ACC112 (cell line): Measurements from ENCODE around the gene MATK.
"Not testable (repeated sequence)": the region's sequence is repeated elsewhere in the genome, so short reads cannot be mapped to it uniquely, and the experiment has no call there.

Experiments
- H2AFZ ChIP-seq: fragments of 200-600 bp; sonication (generic); one replicate; pipeline ENCODE4 v1.6.0; 2017; ENCODE audit warnings: antibody characterized with exemption, low read length; ENCODE audit not compliant: unreplicated experiment
- H3K27ac ChIP-seq: fragments of 200-600 bp; sonication (generic); 2 replicates; pipeline ENCODE4 v1.5.1; 2014; ENCODE audit warnings: low read depth, mild to moderate bottlenecking, antibody characterized with exemption, low read length, moderate library complexity
- H3K27me3 ChIP-seq: fragments of 200-600 bp; sonication (generic); 2 replicates; pipeline ENCODE4 v1.6.1; 2014; ENCODE audit warnings: mild to moderate bottlenecking, antibody characterized with exemption, low read length, moderate library complexity, mixed read lengths; ENCODE audit not compliant: insufficient read depth
- H3K36me3 ChIP-seq: fragments of 200-600 bp; sonication (generic); 2 replicates; pipeline ENCODE4 v1.6.1; 2016; ENCODE audit warnings: mild to moderate bottlenecking, antibody characterized with exemption, low read length, moderate library complexity, mixed read lengths; ENCODE audit not compliant: insufficient read depth
- H3K4me1 ChIP-seq: fragments of 200-600 bp; sonication (generic); one replicate; pipeline ENCODE4 v1.6.1; 2016; ENCODE audit warnings: low read length, mixed read lengths; ENCODE audit not compliant: insufficient read depth, unreplicated experiment, control insufficient read depth
- H3K4me3 ChIP-seq: fragments of 200-600 bp; sonication (generic); 2 replicates; pipeline ENCODE4 v1.5.1; 2014; ENCODE audit warnings: mild to moderate bottlenecking, low read depth, low read length
- H3K79me2 ChIP-seq: fragments of 200-600 bp; sonication (generic); one replicate; pipeline ENCODE4 v1.6.0; 2016; ENCODE audit warnings: low read length; ENCODE audit not compliant: control insufficient read depth, unreplicated experiment, insufficient read depth

MATK gene

GRCh38 chr19:3825286-3825956, 39.2 kb upstream of the MATK start:
- H3K36me3 ChIP-seq = no peaks in the 10 kb centered on the region
- no peak overlapping the region for H3K27ac ChIP-seq
- no peaks in the 10 kb centered on the region for H3K79me2 ChIP-seq
- H3K4me3 ChIP-seq = no peak overlapping the region
- H3K27me3 ChIP-seq = no peaks in the 10 kb centered on the region
- H3K4me1 ChIP-seq = no peaks in the 10 kb centered on the region
- H2AFZ ChIP-seq = no peak overlapping the region

GRCh38 chr19:3823350-3823713, 37.2 kb upstream of the MATK start:
- no peaks in the 10 kb centered on the region for H3K79me2 ChIP-seq

GRCh38 chr19:3822683-3823349, 36.6 kb upstream of the MATK start:
- H3K27me3 ChIP-seq = no peaks in the 10 kb centered on the region
- no peak overlapping the region for H3K27ac ChIP-seq
- H3K4me3 ChIP-seq = no peak overlapping the region
- no peaks in the 10 kb centered on the region for H3K36me3 ChIP-seq
- H3K4me1 ChIP-seq = no peaks in the 10 kb centered on the region
- H2AFZ ChIP-seq = no peak overlapping the region
- H3K79me2 ChIP-seq = no peaks in the 10 kb centered on the region

More at GRCh38 chr19:3823350-3823713, 37.2 kb upstream of the MATK start:
- Histone ChIP-seq H3K27ac (no peak overlapping the region), H3K27me3 (no peaks in the 10 kb centered on the region), H3K36me3 (no peaks in the 10 kb centered on the region), H3K4me1 (no peaks in the 10 kb centered on the region), H3K4me3 (no peak overlapping the region), H2AFZ (no peak overlapping the region)

GRCh38 chr19:3821857-3822364, 35.7 kb upstream of the MATK start:
- H3K79me2 ChIP-seq = no peaks in the 10 kb centered on the region
- no peak overlapping the region for H2AFZ ChIP-seq
- no peak overlapping the region for H3K27ac ChIP-seq
- H3K4me3 ChIP-seq = no peak overlapping the region
- H3K27me3 ChIP-seq = no peaks in the 10 kb centered on the region
- no peaks in the 10 kb centered on the region for H3K4me1 ChIP-seq
- H3K36me3 ChIP-seq = no peaks in the 10 kb centered on the region

GRCh38 chr19:3821156-3821555, 35.0 kb upstream of the MATK start:
- Histone ChIP-seq H3K36me3 (no peaks in the 10 kb centered on the region), H3K27ac (no peak overlapping the region), H3K4me1 (no peaks in the 10 kb centered on the region), H3K27me3 (no peaks in the 10 kb centered on the region), H3K79me2 (no peaks in the 10 kb centered on the region), H3K4me3 (no peak overlapping the region), H2AFZ (no peak overlapping the region)

GRCh38 chr19:3819989-3820388, 33.8 kb upstream of the MATK start:
- Histone ChIP-seq H3K27me3 (no peaks in the 10 kb centered on the region), H3K4me3 (no peak overlapping the region), H3K36me3 (no peaks in the 10 kb centered on the region), H3K4me1 (no peaks in the 10 kb centered on the region), H3K79me2 (no peaks in the 10 kb centered on the region), H2AFZ (no peak overlapping the region), H3K27ac (no peak overlapping the region)

- H3K79me2 ChIP-seq = no peaks in the 10 kb centered on the region
- no peaks in the 10 kb centered on the region for H3K36me3 ChIP-seq
- no peaks in the 10 kb centered on the region for H3K27me3 ChIP-seq
- H3K4me3 ChIP-seq = no peak overlapping the region
- no peak overlapping the region for H2AFZ ChIP-seq
- H3K4me1 ChIP-seq = no peaks in the 10 kb centered on the region
- H3K27ac ChIP-seq = no peak overlapping the region
Observed at GRCh38 chr19:3818918-3819317, 32.7 kb upstream of the MATK start.

- Histone ChIP-seq H3K79me2 (no peaks in the 10 kb centered on the region), H3K27ac (no peak overlapping the region), H3K4me1 (no peaks in the 10 kb centered on the region), H3K4me3 (no peak overlapping the region), H3K27me3 (no peaks in the 10 kb centered on the region), H2AFZ (no peak overlapping the region), H3K36me3 (no peaks in the 10 kb centered on the region)
Observed at GRCh38 chr19:3818466-3818865, 32.3 kb upstream of the MATK start.

- no peak overlapping the region for H3K27ac ChIP-seq
- no peaks in the 10 kb centered on the region for H3K4me1 ChIP-seq
- no peaks in the 10 kb centered on the region for H3K36me3 ChIP-seq
- no peaks in the 10 kb centered on the region for H3K79me2 ChIP-seq
- H3K27me3 ChIP-seq = no peaks in the 10 kb centered on the region
- H3K4me3 ChIP-seq = no peak overlapping the region
- H2AFZ ChIP-seq = no peak overlapping the region
Observed at GRCh38 chr19:3817761-3818160, 31.6 kb upstream of the MATK start.

- H3K27me3 ChIP-seq = no peaks in the 10 kb centered on the region
- H3K27ac ChIP-seq = no peak overlapping the region
- H3K4me1 ChIP-seq = no peaks in the 10 kb centered on the region
- H2AFZ ChIP-seq = no peak overlapping the region
- no peaks in the 10 kb centered on the region for H3K36me3 ChIP-seq
- no peaks in the 10 kb centered on the region for H3K79me2 ChIP-seq
- H3K4me3 ChIP-seq = no peak overlapping the region
Observed at GRCh38 chr19:3816566-3817218, 30.5 kb upstream of the MATK start.

- not testable (repeated sequence) for H2AFZ ChIP-seq, H3K27me3 ChIP-seq, H3K36me3 ChIP-seq, H3K4me1 ChIP-seq, H3K4me3 ChIP-seq, H3K27ac ChIP-seq, H3K79me2 ChIP-seq
Observed at GRCh38 chr19:3816148-3816547, 30.0 kb upstream of the MATK start.
